Measurements from ENCODE around the gene RAET1G. TPM values are rescaled to one million over a fixed set of nuclear protein-coding genes. Genes with fewer than 3 reads are reported as not detected.
A peak's percentile ranks its signal among the peaks of the same experiment; 100 is the strongest.

RAET1G gene
- polyA plus RNA-seq, 2 of the 4 experiments (the other 2 are of a cell fraction), result 10.1 to 24.4 TPM

DNA sequence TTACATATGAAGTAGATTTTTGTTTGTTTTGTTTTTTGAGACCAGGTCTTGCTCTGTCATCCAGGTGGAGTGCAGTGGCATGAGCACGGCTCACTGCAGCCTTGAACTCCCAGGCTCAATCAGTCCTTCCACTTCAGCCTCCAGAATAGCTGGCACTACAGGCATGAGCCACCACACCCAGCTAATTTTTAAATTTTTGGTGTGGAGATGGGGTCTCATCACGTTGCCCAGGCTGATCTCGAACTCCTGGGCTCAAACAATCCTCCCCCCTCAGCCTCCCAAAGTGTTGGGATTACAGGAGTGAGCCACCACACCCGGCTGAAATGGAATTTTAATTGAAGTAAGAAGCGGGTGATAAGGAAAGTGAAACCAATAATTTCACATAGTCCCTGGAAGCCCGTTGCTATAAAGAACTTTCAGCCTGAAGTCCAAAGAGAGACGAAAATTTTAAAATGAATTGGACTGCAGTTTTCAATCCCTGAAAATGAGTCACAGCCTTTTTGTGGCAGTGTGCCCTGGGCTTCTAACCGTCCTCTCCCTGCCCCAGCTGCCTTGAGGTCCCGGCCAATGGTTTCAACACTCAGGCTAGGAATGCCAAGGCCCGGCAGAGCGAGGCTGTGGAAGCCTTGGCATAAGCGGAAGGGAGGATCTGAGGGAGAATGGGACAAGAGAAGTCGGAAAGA, 25.8 kb downstream of the RAET1G start:
- H3K9me3 ChIP-seq, result no peaks in the 10 kb centered on the region
- peak; percentile 76 to 79 for ATAC-seq
- ChIA-PET POLR2A (no interaction called here), CTCF (interaction anchor here (0.7 to 2.5 kb wide), 5 partner anchors 8 to 62 kb away, joined by 3 to 10 read pairs (median 3); no protein-coding TSS in a partner anchor)
- WGBS (ENCODE audit: missing lambda C conversion rate), result 22% methylated on average over 13 of the region's 13 CpGs
- H3K4me2 ChIP-seq, result peak overlapping the region; percentile 72
- H3K27ac ChIP-seq, result peak overlapping the region; percentile 77 to 94
- H3K4me1 ChIP-seq, result peaks cover 42% of the 10 kb centered on the region
- TF ChIP-seq SMC3 (IDR thresholded peaks at IDR 0.05), result no peak
- TF ChIP-seq, protein P1, sequence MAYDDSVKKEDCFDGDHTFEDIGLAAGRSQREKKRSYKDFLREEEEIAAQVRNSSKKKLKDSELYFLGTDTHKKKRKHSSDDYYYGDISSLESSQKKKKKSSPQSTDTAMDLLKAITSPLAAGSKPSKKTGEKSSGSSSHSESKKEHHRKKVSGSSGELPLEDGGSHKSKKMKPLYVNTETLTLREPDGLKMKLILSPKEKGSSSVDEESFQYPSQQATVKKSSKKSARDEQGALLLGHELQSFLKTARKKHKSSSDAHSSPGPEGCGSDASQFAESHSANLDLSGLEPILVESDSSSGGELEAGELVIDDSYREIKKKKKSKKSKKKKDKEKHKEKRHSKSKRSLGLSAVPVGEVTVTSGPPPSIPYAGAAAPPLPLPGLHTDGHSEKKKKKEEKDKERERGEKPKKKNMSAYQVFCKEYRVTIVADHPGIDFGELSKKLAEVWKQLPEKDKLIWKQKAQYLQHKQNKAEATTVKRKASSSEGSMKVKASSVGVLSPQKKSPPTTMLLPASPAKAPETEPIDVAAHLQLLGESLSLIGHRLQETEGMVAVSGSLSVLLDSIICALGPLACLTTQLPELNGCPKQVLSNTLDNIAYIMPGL (CRISPR knock-in tag; IDR thresholded peaks at IDR 0.05; ENCODE audit: borderline replicate concordance), result no peak
- TF ChIP-seq CEBPB (IDR thresholded peaks at IDR 0.05), result peak in 1 of 2 experiments; percentile 27; a peak in 1 of 4 replicates
- TF ChIP-seq SREBF2 (IDR thresholded peaks at IDR 0.05), result no peak
- TF ChIP-seq FOSB (CRISPR knock-in tag; IDR thresholded peaks at IDR 0.05), result no peak
- no peak for TF ChIP-seq FOSL2 (IDR thresholded peaks at IDR 0.05)
- 0 out of 2 replicates have a peak, but pooled peaks have one; percentile 49 for TF ChIP-seq FOSL2 (CRISPR knock-in tag; IDR thresholded peaks at IDR 0.05)
- H3K4me3 ChIP-seq, result no peak overlapping the region
- no peak for FAIRE-seq
- peak; percentile 46 to 52 for DNase-seq (ENCODE audit: low read depth in 1 of 2, low spot score in 1 of 2)

DNA sequence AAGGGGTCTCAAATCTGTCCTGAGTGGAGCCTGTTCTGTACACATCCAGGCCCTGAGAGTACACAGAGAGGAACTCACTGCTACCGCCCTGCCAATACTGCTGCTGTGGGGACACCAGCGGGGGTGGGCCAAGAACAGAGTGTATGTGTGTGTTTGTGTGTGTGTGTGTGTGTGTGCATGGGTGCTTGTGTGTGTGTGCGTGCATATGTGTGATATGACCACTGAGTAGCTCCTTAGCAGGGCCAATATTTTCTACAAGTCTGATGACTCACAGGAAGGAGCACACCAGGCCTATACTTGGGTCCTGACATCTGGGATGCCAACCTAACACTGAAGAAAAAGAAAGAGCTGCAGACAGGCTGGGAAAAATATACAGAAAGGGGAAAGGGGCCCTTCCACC, 26.4 kb downstream of the RAET1G start:
- TF ChIP-seq ESRRA (IDR thresholded peaks at IDR 0.05; ENCODE audit: borderline replicate concordance, low read length), result no peak
- TF ChIP-seq, protein P2, sequence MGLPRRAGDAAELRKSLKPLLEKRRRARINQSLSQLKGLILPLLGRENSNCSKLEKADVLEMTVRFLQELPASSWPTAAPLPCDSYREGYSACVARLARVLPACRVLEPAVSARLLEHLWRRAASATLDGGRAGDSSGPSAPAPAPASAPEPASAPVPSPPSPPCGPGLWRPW (IDR thresholded peaks at IDR 0.05), result no peak
- TF ChIP-seq, protein P3, sequence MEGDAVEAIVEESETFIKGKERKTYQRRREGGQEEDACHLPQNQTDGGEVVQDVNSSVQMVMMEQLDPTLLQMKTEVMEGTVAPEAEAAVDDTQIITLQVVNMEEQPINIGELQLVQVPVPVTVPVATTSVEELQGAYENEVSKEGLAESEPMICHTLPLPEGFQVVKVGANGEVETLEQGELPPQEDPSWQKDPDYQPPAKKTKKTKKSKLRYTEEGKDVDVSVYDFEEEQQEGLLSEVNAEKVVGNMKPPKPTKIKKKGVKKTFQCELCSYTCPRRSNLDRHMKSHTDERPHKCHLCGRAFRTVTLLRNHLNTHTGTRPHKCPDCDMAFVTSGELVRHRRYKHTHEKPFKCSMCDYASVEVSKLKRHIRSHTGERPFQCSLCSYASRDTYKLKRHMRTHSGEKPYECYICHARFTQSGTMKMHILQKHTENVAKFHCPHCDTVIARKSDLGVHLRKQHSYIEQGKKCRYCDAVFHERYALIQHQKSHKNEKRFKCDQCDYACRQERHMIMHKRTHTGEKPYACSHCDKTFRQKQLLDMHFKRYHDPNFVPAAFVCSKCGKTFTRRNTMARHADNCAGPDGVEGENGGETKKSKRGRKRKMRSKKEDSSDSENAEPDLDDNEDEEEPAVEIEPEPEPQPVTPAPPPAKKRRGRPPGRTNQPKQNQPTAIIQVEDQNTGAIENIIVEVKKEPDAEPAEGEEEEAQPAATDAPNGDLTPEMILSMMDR (IDR thresholded peaks at IDR 0.05), result no peak
- TF ChIP-seq, protein P4, sequence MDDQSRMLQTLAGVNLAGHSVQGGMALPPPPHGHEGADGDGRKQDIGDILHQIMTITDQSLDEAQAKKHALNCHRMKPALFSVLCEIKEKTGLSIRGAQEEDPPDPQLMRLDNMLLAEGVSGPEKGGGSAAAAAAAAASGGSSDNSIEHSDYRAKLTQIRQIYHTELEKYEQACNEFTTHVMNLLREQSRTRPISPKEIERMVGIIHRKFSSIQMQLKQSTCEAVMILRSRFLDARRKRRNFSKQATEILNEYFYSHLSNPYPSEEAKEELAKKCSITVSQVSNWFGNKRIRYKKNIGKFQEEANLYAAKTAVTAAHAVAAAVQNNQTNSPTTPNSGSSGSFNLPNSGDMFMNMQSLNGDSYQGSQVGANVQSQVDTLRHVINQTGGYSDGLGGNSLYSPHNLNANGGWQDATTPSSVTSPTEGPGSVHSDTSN (IDR thresholded peaks at IDR 0.05), result no peak
- TF ChIP-seq, protein P5, sequence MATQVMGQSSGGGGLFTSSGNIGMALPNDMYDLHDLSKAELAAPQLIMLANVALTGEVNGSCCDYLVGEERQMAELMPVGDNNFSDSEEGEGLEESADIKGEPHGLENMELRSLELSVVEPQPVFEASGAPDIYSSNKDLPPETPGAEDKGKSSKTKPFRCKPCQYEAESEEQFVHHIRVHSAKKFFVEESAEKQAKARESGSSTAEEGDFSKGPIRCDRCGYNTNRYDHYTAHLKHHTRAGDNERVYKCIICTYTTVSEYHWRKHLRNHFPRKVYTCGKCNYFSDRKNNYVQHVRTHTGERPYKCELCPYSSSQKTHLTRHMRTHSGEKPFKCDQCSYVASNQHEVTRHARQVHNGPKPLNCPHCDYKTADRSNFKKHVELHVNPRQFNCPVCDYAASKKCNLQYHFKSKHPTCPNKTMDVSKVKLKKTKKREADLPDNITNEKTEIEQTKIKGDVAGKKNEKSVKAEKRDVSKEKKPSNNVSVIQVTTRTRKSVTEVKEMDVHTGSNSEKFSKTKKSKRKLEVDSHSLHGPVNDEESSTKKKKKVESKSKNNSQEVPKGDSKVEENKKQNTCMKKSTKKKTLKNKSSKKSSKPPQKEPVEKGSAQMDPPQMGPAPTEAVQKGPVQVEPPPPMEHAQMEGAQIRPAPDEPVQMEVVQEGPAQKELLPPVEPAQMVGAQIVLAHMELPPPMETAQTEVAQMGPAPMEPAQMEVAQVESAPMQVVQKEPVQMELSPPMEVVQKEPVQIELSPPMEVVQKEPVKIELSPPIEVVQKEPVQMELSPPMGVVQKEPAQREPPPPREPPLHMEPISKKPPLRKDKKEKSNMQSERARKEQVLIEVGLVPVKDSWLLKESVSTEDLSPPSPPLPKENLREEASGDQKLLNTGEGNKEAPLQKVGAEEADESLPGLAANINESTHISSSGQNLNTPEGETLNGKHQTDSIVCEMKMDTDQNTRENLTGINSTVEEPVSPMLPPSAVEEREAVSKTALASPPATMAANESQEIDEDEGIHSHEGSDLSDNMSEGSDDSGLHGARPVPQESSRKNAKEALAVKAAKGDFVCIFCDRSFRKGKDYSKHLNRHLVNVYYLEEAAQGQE (IDR thresholded peaks at IDR 0.05), result no peak
- TF ChIP-seq, protein P1 (CRISPR knock-in tag; IDR thresholded peaks at IDR 0.05; ENCODE audit: borderline replicate concordance), result no peak
- TF ChIP-seq, protein P6, sequence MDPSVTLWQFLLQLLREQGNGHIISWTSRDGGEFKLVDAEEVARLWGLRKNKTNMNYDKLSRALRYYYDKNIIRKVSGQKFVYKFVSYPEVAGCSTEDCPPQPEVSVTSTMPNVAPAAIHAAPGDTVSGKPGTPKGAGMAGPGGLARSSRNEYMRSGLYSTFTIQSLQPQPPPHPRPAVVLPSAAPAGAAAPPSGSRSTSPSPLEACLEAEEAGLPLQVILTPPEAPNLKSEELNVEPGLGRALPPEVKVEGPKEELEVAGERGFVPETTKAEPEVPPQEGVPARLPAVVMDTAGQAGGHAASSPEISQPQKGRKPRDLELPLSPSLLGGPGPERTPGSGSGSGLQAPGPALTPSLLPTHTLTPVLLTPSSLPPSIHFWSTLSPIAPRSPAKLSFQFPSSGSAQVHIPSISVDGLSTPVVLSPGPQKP (IDR thresholded peaks at IDR 0.05; ENCODE audit: low read depth, low read length), result no peak
- no peak for TF ChIP-seq RCOR1 (IDR thresholded peaks at IDR 0.05; ENCODE audit: low read depth, low read length)
- TF ChIP-seq NR3C1 (IDR thresholded peaks at IDR 0.05), result no peak
- TF ChIP-seq NPAS2 (CRISPR knock-in tag; IDR thresholded peaks at IDR 0.05; ENCODE audit: borderline replicate concordance), result no peak
- TF ChIP-seq ZSCAN20 (CRISPR knock-in tag; IDR thresholded peaks at IDR 0.05), result no peak
- no peak for TF ChIP-seq BHLHE40 (IDR thresholded peaks at IDR 0.05; ENCODE audit: low read depth, low read length)
- no peak for TF ChIP-seq TFCP2L1 (CRISPR knock-in tag; IDR thresholded peaks at IDR 0.05)
- no peak for TF ChIP-seq HOXA7 (CRISPR knock-in tag; IDR thresholded peaks at IDR 0.05)
- TF ChIP-seq, protein P7, sequence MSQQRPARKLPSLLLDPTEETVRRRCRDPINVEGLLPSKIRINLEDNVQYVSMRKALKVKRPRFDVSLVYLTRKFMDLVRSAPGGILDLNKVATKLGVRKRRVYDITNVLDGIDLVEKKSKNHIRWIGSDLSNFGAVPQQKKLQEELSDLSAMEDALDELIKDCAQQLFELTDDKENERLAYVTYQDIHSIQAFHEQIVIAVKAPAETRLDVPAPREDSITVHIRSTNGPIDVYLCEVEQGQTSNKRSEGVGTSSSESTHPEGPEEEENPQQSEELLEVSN (IDR thresholded peaks at IDR 0.05; ENCODE audit: borderline replicate concordance, low read depth), result no peak
- no peak for TF ChIP-seq CBX8 (IDR thresholded peaks at IDR 0.05)
- peaks cover 43% of the 10 kb centered on the region for H3K4me1 ChIP-seq
- ChIA-PET CTCF (interaction anchor here (0.7 to 2.5 kb wide), 5 partner anchors 9 to 61 kb away, joined by 3 to 10 read pairs (median 3); no protein-coding TSS in a partner anchor), POLR2A (no interaction called here)
- H3K27ac ChIP-seq, result peak overlapping the region; percentile 77 to 94
- DNase-seq (ENCODE audit: low read depth in 1 of 2, low spot score in 1 of 2) (no peak), FAIRE-seq (no peak), ATAC-seq (peak in 1 of 2 experiments; percentile 9; a peak in 2 of 6 replicates)
- H3K4me3 ChIP-seq, result no peak overlapping the region
- peak overlapping the region; percentile 72 for H3K4me2 ChIP-seq
- H3K9me3 ChIP-seq, result no peaks in the 10 kb centered on the region
- WGBS (ENCODE audit: missing lambda C conversion rate), result 90% methylated on average over 3 of the region's 3 CpGs
